MCF 10A (cell line): ENCODE data around the gene RMND5B. TPM values are rescaled to one million over a fixed set of nuclear protein-coding genes. Genes with fewer than 3 reads are reported as not detected.

Source experiments
- BruUV-seq: library from RNA; stranded (reverse); fragments of 400-500 nt; replicated peaks from 2 replicates; lab custom pipeline; 2021; lab: Mats Ljungman, UMichigan
- CTCF ChIA-PET: fragments of 300-600 bp; sonication (Branson Sonifier 250); formaldehyde crosslinking; extraction: SDS; loops from one replicate; lab custom pipeline; 2021; ENCODE audit warnings: antibody characterized with exemption, inconsistent platforms; lab: Yijun Ruan, JAX
- POLR2A ChIA-PET: fragments of 300-600, 350-650 bp; sonication (Branson Sonifier 250); formaldehyde crosslinking; extraction: SDS; loops from one replicate; lab custom pipeline; 2020; ENCODE audit warnings: antibody characterized with exemption, inconsistent platforms; lab: Yijun Ruan, JAX
- DNase-seq: peaks from one replicate; pipeline ENCODE4 v3.0.0-alpha.2; 2018; ENCODE audit not compliant: unreplicated experiment
- H3K27ac Mint-ChIP-seq: one replicate; pipeline ENCODE4 v1.8.0; 2022; ENCODE audit warnings: mild to moderate bottlenecking, low read depth, mixed read lengths; ENCODE audit not compliant: unreplicated experiment
- H3K27me3 Mint-ChIP-seq: one replicate; pipeline ENCODE4 v1.8.0; 2022; ENCODE audit warnings: mixed read lengths; ENCODE audit not compliant: insufficient read depth, unreplicated experiment
- H3K36me3 Mint-ChIP-seq: one replicate; pipeline ENCODE4 v1.8.0; 2022; ENCODE audit warnings: mild to moderate bottlenecking, moderate library complexity, mixed read lengths; ENCODE audit not compliant: insufficient read depth, unreplicated experiment
- H3K4me1 Mint-ChIP-seq: one replicate; pipeline ENCODE4 v1.8.0; 2022; ENCODE audit warnings: mixed read lengths; ENCODE audit not compliant: insufficient read depth, unreplicated experiment
- H3K4me3 Mint-ChIP-seq: one replicate; pipeline ENCODE4 v1.8.0; 2022; ENCODE audit warnings: mild to moderate bottlenecking, moderate library complexity, mixed read lengths; ENCODE audit not compliant: unreplicated experiment
- H3K9me3 Mint-ChIP-seq: one replicate; pipeline ENCODE4 v1.8.0; 2022; ENCODE audit warnings: mixed read lengths; ENCODE audit not compliant: unreplicated experiment
- CTCF ChIP-seq: fragments of 200-600 bp; IDR thresholded peaks from one replicate; pipeline ENCODE4 v1.8.0; 2022; ENCODE audit warnings: antibody characterized with exemption, mild to moderate bottlenecking; ENCODE audit not compliant: unreplicated experiment
- intact Hi-C: fragments of 100-400 bp; cut with micrococcal nuclease; formaldehyde crosslinking; loops from 2 replicates; pipeline ENCODE4 v1.14.1; 2022
- total RNA-seq: library from RNA; stranded (reverse); gene quantifications from 2 replicates; pipeline ENCODE4 v1.2.3, GENCODE V29; 2022

The RMND5B gene
- total RNA-seq, 1 experiment from 2014 or later: 53.0 TPM

- no peak for TF ChIP-seq CTCF
- intact Hi-C loops: no loop called here
- CTCF ChIA-PET: interaction anchor here (0.7 to 8.7 kb wide), 4 partner anchors 32 to 99 kb away, joined by 3 to 55 read pairs (median 4); no protein-coding TSS in a partner anchor
- BruUV-seq: no TSS peak
- POLR2A ChIA-PET: no interaction called here
- Mint-ChIP-seq H3K4me3 (peak overlapping the region; percentile 9), H3K9me3 (no peaks in the 10 kb centered on the region), H3K27ac (no peak overlapping the region), H3K27me3 (no peaks in the 10 kb centered on the region), H3K4me1 (peaks cover 27% of the 10 kb centered on the region), H3K36me3 (no peaks in the 10 kb centered on the region)
- peak; percentile 56 for DNase-seq
Observed at GRCh38 chr5:178108446-178108845, 22.4 kb upstream of the RMND5B start.

GRCh38 chr5:178108966-178109365, 21.8 kb upstream of the RMND5B start:
- ChIA-PET POLR2A (no interaction called here), CTCF (interaction anchor here (0.6 to 8.7 kb wide), 3 partner anchors 32 to 1274 kb away, joined by 3 to 55 read pairs (median 3); no protein-coding TSS in a partner anchor)
- BruUV-seq: no TSS peak
- H3K27ac Mint-ChIP-seq: no peak overlapping the region
- H3K36me3 Mint-ChIP-seq: peaks cover 2% of the 10 kb centered on the region
- H3K27me3 Mint-ChIP-seq: peaks cover 2% of the 10 kb centered on the region
- no peak for TF ChIP-seq CTCF
- H3K4me1 Mint-ChIP-seq: peaks cover 27% of the 10 kb centered on the region
- H3K9me3 Mint-ChIP-seq: no peaks in the 10 kb centered on the region
- intact Hi-C loops: no loop called here
- peak; percentile 76 for DNase-seq
- no peak overlapping the region for H3K4me3 Mint-ChIP-seq

- no peak for TF ChIP-seq CTCF
- POLR2A ChIA-PET: interaction anchor here (1.0 kb wide), 1 partner anchor 33 kb away, joined by 4 read pairs; no protein-coding TSS in a partner anchor
- H3K27ac Mint-ChIP-seq: no peak overlapping the region
- H3K4me1 Mint-ChIP-seq: peaks cover 21% of the 10 kb centered on the region
- intact Hi-C loops: no loop called here
- no peak overlapping the region for H3K4me3 Mint-ChIP-seq
- no peak for DNase-seq
- H3K9me3 Mint-ChIP-seq: no peaks in the 10 kb centered on the region
- no TSS peak for BruUV-seq
- CTCF ChIA-PET: interaction anchor here (0.7 to 8.7 kb wide), 5 partner anchors 8 to 75 kb away, joined by 3 to 55 read pairs (median 3); no protein-coding TSS in a partner anchor
- peaks cover 7% of the 10 kb centered on the region for H3K36me3 Mint-ChIP-seq
- H3K27me3 Mint-ChIP-seq: peaks cover 9% of the 10 kb centered on the region
Observed at GRCh38 chr5:178110511-178110910, 20.3 kb upstream of the RMND5B start.

GRCh38 chr5:178111925-178112324, 18.9 kb upstream of the RMND5B start:
- no peak for TF ChIP-seq CTCF
- Mint-ChIP-seq H3K36me3 (peaks cover 7% of the 10 kb centered on the region), H3K9me3 (no peaks in the 10 kb centered on the region), H3K27me3 (peaks cover 23% of the 10 kb centered on the region), H3K4me3 (no peak overlapping the region), H3K4me1 (peaks cover 27% of the 10 kb centered on the region), H3K27ac (no peak overlapping the region)
- BruUV-seq: no TSS peak
- ChIA-PET POLR2A (no interaction called here), CTCF (interaction anchor here (0.6 to 1.9 kb wide), 2 partner anchors 12 to 34 kb away, joined by 3 to 5 read pairs; no protein-coding TSS in a partner anchor)
- intact Hi-C loops: loop anchor here (1.0 kb wide), 1 partner anchor 34 kb away; no protein-coding TSS in a partner anchor
- DNase-seq: peak; percentile 83
